Tibial nerve (tissue), 4 donors: ENCODE results near the gene PSMC3. TPM values are rescaled to one million over a fixed set of nuclear protein-coding genes. Genes with fewer than 3 reads are reported as not detected.
A peak's percentile ranks its signal among the peaks of the same experiment; 100 is the strongest.

ENCODE experiments used
- DNase-seq, 2 donors: peaks; one replicate each; pipeline ENCODE4 v3.0.0-alpha.2; 2019; ENCODE audit warnings: low spot score in 2 of 2
- H3K27ac ChIP-seq, 4 donors: fragments of 200-600 bp; sonication (generic) in 3 of 4; one replicate each; pipeline ENCODE4 v1.5.1; 2017 to 2019; ENCODE audit warnings: mild to moderate bottlenecking in 1 of 4
- H3K27me3 ChIP-seq, 2 donors: fragments of 200-600 bp; sonication (generic) in 1 of 2; one replicate each; pipeline versions ENCODE4 v1.5.1 to v1.6.0; 2017 to 2019
- H3K36me3 ChIP-seq, 3 donors: fragments of 200-600 bp; sonication (generic); one replicate each; pipeline ENCODE4 v1.5.1; 2018 to 2019
- H3K4me1 ChIP-seq, 4 donors: fragments of 200-600 bp; sonication (generic) in 3 of 4; one replicate each; pipeline ENCODE4 v1.5.1; 2017 to 2019
- H3K4me3 ChIP-seq, 4 donors: fragments of 200-600 bp; sonication (generic) in 3 of 4; one replicate each; pipeline ENCODE4 v1.5.1; 2017 to 2019; ENCODE audit warnings: mild to moderate bottlenecking in 1 of 4, moderate library complexity in 1 of 4
- H3K9me3 ChIP-seq, 4 donors: fragments of 200-600 bp; sonication (generic) in 3 of 4; one replicate each; pipeline ENCODE4 v1.5.1; 2017 to 2019
- EP300 ChIP-seq, 2 donors: sonication (generic); formaldehyde crosslinking; IDR thresholded peaks; one replicate each; pipeline ENCODE4 v1.6.1; 2017; ENCODE audit warnings: antibody characterized with exemption in 2 of 2, mild to moderate bottlenecking in 1 of 2
- POLR2A ChIP-seq, 2 donors: fragments of 450-650 bp; IDR thresholded peaks; one replicate each; pipeline ENCODE4 v1.6.1; 2017; ENCODE audit warnings: antibody characterized with exemption in 2 of 2, mild to moderate bottlenecking in 2 of 2, moderate library complexity in 2 of 2
- WGBS, 2 donors: methylation state at CpG; one replicate each; pipeline ENCODE4 v1.1.5; 2018; 5-methylcytosine and 5-hydroxymethylcytosine counted together
- total RNA-seq, 4 donors: library from RNA; depleted of rRNA; stranded (reverse); fragments of >200 nt; gene quantifications; one replicate each; pipeline ENCODE4 v1.1.0, GENCODE V29; 2016
- TF ChIP-seq, protein P1 (sequence below), 5 experiments: fragments of 200-600 bp in 3 of 5; fragments of 450-650 bp in 2 of 5; sonication (generic) in 3 of 5; IDR thresholded peaks; one replicate each; pipeline ENCODE4 v1.5.1; 2016 to 2019; ENCODE audit warnings: antibody characterized with exemption in 5 of 5, mild to moderate bottlenecking in 3 of 5, moderate library complexity in 2 of 5

The PSMC3 gene
- total RNA-seq, 4 donors from 2014 or later, result 103 to 147 (median 128) TPM

DNA sequence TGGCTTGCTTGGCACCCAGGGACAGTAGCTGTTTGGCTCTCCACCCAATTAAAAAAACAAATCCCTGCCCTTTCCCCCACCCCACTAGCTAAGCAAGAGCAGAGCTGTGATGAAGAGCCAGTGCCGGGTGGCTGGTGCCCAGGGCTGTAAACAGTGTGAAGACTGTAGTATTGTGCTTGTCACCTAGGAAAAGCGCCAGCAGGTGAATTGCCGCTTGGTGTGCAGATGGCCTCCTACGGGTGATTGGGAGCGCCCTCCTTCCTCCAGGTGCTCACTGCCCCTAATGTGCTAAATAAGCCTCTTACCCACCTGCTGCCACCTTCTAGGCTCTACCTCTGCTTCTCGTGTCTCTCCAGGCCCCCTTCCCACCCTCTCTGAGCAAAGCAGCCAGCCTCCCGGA, 41.1 kb upstream of the PSMC3 start:
- 73 to 79% methylated on average over 7 of the region's 7 CpGs for WGBS, 2 donors

DNA sequence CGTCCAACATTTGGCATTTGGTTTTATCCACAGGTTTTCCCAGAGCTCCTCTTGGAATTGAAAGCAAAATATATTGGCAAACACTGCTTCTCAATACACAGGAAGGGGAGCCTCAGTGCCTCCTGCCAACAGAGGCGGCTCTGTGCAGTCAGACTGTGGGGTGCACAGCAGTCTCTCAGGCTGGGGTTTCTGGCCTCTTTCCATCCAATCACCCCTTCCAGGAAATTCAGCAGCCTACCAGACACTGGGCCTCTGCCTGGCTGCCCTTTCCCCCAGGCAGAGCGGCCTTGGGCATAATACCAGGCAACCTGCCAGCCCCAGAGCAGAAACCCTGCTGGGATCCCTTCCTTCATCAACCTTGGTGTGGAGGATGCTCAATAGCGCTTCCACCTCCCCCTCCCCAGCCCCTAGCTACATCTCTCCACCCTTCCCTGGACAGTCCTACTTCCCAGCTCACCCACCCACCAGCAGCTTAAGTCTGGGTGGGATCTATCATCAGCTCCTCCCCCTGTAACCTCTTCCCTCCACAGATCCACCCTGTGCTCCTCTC, 40.5 kb upstream of the PSMC3 start:
- peaks cover 0 to 63% (median 33%) of the 10 kb centered on the region in 4 donors for H3K4me1 ChIP-seq
- no peak for DNase-seq
- H3K9me3 ChIP-seq, result no peaks in the 10 kb centered on the region
- H3K36me3 ChIP-seq, result peaks cover 0 to 34% (median 9%) of the 10 kb centered on the region in 3 donors
- peak overlapping the region in 1 of 4 donors; percentile 5 for H3K4me3 ChIP-seq
- no peaks in the 10 kb centered on the region for H3K27me3 ChIP-seq
- H3K27ac ChIP-seq, result peak overlapping the region; percentile 26 to 94 (median 70)
- TF ChIP-seq EP300 (IDR thresholded peaks at IDR 0.05) (no peak), POLR2A (IDR thresholded peaks at IDR 0.05) (no peak)
- TF ChIP-seq, protein P1, sequence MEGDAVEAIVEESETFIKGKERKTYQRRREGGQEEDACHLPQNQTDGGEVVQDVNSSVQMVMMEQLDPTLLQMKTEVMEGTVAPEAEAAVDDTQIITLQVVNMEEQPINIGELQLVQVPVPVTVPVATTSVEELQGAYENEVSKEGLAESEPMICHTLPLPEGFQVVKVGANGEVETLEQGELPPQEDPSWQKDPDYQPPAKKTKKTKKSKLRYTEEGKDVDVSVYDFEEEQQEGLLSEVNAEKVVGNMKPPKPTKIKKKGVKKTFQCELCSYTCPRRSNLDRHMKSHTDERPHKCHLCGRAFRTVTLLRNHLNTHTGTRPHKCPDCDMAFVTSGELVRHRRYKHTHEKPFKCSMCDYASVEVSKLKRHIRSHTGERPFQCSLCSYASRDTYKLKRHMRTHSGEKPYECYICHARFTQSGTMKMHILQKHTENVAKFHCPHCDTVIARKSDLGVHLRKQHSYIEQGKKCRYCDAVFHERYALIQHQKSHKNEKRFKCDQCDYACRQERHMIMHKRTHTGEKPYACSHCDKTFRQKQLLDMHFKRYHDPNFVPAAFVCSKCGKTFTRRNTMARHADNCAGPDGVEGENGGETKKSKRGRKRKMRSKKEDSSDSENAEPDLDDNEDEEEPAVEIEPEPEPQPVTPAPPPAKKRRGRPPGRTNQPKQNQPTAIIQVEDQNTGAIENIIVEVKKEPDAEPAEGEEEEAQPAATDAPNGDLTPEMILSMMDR (IDR thresholded peaks at IDR 0.05), result no peak
- 8 to 18% methylated on average over 4 of the region's 4 CpGs for WGBS, 2 donors

More for the DNA sequence above, 41.1 kb upstream of the PSMC3 start:
- H3K4me3 ChIP-seq, result no peak overlapping the region
- peak overlapping the region; percentile 26 to 94 (median 70) for H3K27ac ChIP-seq
- TF ChIP-seq POLR2A (IDR thresholded peaks at IDR 0.05), result no peak
- TF ChIP-seq, protein P1 (IDR thresholded peaks at IDR 0.05), result no peak
- no peak for TF ChIP-seq EP300 (IDR thresholded peaks at IDR 0.05)
- no peak for DNase-seq
- peaks cover 0 to 35% (median 13%) of the 10 kb centered on the region in 3 donors for H3K36me3 ChIP-seq
- no peaks in the 10 kb centered on the region for H3K27me3 ChIP-seq
- H3K4me1 ChIP-seq, result peaks cover 0 to 63% (median 33%) of the 10 kb centered on the region in 4 donors
- H3K9me3 ChIP-seq, result no peaks in the 10 kb centered on the region

DNA sequence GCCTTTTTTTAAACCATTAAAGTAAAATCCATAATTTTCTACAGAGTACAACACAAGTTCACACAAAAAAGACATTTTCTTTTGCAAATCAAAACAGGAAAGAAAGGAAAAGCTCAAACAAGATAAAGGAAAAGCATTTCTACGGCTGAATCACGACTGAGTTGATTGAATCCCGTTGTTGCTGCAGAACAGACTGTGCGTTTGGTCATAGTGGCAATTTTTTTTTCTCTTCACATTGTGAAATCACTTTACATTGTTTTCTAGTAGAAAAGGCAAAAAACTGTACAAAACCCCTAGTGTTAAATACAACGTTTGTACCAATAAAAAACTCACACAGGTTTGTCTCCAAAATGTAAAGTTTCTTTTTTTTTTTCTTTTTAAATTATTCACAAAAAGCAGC, 40.0 kb upstream of the PSMC3 start:
- Histone ChIP-seq H3K4me3 (peak overlapping the region in 1 of 4 donors; percentile 5), H3K36me3 (peaks cover 0 to 33% (median 9%) of the 10 kb centered on the region in 3 donors), H3K4me1 (peaks cover 0 to 63% (median 33%) of the 10 kb centered on the region in 4 donors), H3K27me3 (no peaks in the 10 kb centered on the region), H3K27ac (peak overlapping the region; percentile 26 to 94 (median 70)), H3K9me3 (no peaks in the 10 kb centered on the region)
- DNase-seq, result no peak
- TF ChIP-seq POLR2A (IDR thresholded peaks at IDR 0.05) (no peak), EP300 (IDR thresholded peaks at IDR 0.05) (no peak)
- TF ChIP-seq, protein P1 (IDR thresholded peaks at IDR 0.05), result no peak
- WGBS, 2 donors, result 21% methylated on average over 5 of the region's 5 CpGs

DNA sequence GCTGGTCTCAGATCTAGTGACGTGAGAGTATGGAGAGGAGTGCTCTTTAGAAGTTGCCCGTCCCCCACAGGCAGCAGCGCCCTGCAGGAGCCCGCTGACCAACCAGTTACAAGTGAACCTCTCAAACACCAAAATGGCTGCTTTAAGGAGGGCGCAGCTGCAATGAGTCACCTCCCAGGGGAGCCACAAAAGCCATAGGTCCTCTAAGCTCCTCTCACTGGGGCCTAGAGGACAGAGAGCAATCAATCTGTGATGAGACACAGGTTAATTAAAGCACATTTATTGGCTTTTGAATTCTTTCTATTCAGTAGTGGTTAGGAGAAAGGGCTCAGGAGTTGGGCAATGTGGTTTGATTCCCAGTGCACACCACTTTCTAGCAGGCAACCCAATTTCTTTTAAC, 38.2 kb upstream of the PSMC3 start:
- H3K9me3 ChIP-seq, result no peaks in the 10 kb centered on the region
- no peaks in the 10 kb centered on the region for H3K27me3 ChIP-seq
- TF ChIP-seq, protein P1 (IDR thresholded peaks at IDR 0.05), result no peak
- peak overlapping the region in 2 of 4 donors; percentile 83 to 94 for H3K27ac ChIP-seq
- 82 to 87% methylated on average over 5 of the region's 5 CpGs for WGBS, 2 donors
- peaks cover 0 to 55% (median 33%) of the 10 kb centered on the region in 4 donors for H3K4me1 ChIP-seq
- DNase-seq, result no peak
- peaks cover 0 to 19% (median 0%) of the 10 kb centered on the region in 3 donors for H3K36me3 ChIP-seq
- H3K4me3 ChIP-seq, result no peak overlapping the region

DNA sequence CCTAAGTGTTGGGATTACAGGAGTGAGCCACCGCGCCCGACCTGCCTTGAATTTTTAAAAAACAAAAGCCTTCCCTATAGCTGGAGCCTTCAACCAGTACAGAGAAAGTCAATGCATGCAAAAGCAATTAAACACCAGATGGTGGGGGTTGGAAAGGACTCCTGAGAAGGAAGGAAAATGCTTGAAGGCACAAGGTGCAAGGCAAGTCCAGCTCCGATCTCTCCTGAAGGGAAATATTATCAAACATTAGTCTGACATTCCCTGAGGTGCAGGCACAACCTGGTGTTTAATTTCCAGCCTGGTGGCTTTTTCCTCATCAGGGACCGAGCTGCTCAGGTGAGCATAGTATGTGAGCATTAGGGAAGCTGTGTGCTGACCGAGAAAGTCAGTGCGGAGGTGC, 35.6 kb upstream of the PSMC3 start:
- whole genome bisulfite sequencing, 2 donors, result 86 to 88% methylated on average over 7 of the region's 7 CpGs
- H3K4me3 ChIP-seq, result no peak overlapping the region
- no peak for TF ChIP-seq EP300 (IDR thresholded peaks at IDR 0.05)
- TF ChIP-seq POLR2A (IDR thresholded peaks at IDR 0.05), result no peak
- TF ChIP-seq, protein P1 (IDR thresholded peaks at IDR 0.05), result no peak
- peak overlapping the region in 1 of 4 donors; percentile 23 for H3K27ac ChIP-seq
- H3K9me3 ChIP-seq, result no peaks in the 10 kb centered on the region
- no peak for DNase-seq
- no peaks in the 10 kb centered on the region for H3K27me3 ChIP-seq
- peaks cover 0 to 29% (median 14%) of the 10 kb centered on the region in 4 donors for H3K4me1 ChIP-seq
- H3K36me3 ChIP-seq, result peaks cover 0 to 13% (median 0%) of the 10 kb centered on the region in 3 donors
